Measurements from ENCODE around the gene HILPDA.
"Not testable (repeated sequence)": the region's sequence is repeated elsewhere in the genome, so short reads cannot be mapped to it uniquely, and the experiment has no call there.

HILPDA gene

DNA sequence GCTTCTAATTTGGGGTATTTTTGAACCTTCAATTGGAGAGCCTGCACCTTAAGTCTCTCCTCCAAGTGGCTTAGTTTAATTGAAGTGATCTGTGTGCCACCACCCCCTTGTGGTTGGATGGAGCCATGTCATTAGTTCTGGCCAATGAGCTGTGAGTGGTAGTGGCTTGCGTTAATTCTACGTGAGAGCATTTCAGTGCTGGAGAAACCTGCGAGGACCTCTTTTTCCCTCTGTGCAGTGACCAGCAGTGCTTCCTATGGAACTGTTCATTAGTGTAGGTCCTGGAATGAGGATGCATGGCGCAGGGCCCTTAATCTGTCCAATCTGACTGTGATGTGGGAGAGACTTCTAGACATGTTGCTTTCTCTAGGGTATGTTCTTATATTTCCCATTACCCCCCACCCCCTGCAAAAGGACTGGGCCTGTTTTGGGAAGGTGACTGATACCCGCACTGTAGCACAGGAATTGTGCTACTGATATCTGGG is 3.8 kb downstream of the HILPDA start:
- Histone ChIP-seq H2AFZ (no peak overlapping the region), H3K4me2 (ENCODE audit: low read length) (no peak overlapping the region), H3K79me2 (no peaks in the 10 kb centered on the region), H3K9ac (no peak overlapping the region), H3K9me3 (ENCODE audit: control insufficient read depth, low read length) (no peaks in the 10 kb centered on the region), H3K4me3 (ENCODE audit: low read depth, low read length) (no peak overlapping the region), H3K27ac (no peak overlapping the region), H3K27me3 (ENCODE audit: control insufficient read depth, insufficient read depth, low read length) (no peaks in the 10 kb centered on the region), H3K36me3 (ENCODE audit: control insufficient read depth, insufficient read depth, low read length) (no peaks in the 10 kb centered on the region), H3K4me1 (peaks cover 4% of the 10 kb centered on the region)
- TF ChIP-seq, protein P1, sequence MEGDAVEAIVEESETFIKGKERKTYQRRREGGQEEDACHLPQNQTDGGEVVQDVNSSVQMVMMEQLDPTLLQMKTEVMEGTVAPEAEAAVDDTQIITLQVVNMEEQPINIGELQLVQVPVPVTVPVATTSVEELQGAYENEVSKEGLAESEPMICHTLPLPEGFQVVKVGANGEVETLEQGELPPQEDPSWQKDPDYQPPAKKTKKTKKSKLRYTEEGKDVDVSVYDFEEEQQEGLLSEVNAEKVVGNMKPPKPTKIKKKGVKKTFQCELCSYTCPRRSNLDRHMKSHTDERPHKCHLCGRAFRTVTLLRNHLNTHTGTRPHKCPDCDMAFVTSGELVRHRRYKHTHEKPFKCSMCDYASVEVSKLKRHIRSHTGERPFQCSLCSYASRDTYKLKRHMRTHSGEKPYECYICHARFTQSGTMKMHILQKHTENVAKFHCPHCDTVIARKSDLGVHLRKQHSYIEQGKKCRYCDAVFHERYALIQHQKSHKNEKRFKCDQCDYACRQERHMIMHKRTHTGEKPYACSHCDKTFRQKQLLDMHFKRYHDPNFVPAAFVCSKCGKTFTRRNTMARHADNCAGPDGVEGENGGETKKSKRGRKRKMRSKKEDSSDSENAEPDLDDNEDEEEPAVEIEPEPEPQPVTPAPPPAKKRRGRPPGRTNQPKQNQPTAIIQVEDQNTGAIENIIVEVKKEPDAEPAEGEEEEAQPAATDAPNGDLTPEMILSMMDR (IDR thresholded peaks at IDR 0.05): peak; percentile 88

DNA sequence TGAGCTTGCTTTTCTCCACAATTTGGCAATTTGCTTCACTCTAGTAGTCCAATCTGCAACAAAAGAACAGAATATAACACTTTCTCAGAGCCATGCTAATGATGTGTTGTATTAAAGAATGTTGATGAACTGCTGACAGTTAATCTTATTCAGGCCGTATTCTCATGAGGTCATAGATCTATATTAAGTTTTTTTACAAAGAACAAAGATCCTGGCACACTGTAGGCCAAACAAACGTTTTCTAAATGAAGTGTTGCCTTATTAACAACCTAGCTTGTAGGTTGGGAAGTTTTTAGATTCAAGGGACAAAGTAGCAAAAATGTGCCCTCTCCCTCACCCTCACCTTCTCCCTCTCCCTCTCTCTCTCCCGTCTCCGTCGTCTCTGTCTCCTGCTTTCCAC is 6.8 kb downstream of the HILPDA start:
- Histone ChIP-seq H3K27me3 (ENCODE audit: control insufficient read depth, insufficient read depth, low read length) (no peaks in the 10 kb centered on the region), H3K9ac (no peak overlapping the region), H3K4me3 (ENCODE audit: low read depth, low read length) (no peak overlapping the region), H3K36me3 (ENCODE audit: control insufficient read depth, insufficient read depth, low read length) (no peaks in the 10 kb centered on the region), H3K4me1 (no peaks in the 10 kb centered on the region), H3K9me3 (ENCODE audit: control insufficient read depth, low read length) (no peaks in the 10 kb centered on the region), H3K79me2 (no peaks in the 10 kb centered on the region), H2AFZ (no peak overlapping the region), H3K27ac (no peak overlapping the region), H3K4me2 (ENCODE audit: low read length) (no peak overlapping the region)
- TF ChIP-seq, protein P1 (IDR thresholded peaks at IDR 0.05): no peak

DNA sequence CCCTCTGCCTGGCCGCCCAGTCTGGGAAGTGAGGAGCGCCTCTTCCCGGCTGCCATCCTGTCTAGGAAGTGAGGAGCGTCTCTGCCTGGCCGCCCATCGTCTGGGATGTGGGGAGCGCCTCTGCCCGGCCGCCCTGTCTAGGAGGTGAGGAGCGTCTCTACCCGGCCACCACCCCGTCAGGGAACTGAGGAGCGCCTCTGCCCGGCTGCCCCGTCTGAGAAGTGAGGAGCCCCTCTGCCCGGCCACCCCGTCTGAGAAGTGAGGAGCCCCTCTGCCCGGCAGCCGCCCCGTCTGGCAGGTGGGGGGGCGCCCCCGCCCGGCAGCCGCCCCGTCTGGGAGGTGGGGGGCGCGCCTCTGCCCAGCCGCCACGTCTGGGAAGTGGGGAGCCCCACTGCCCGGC is 7.7 kb downstream of the HILPDA start:
- H3K9ac ChIP-seq; H3K36me3 ChIP-seq (ENCODE audit: control insufficient read depth, insufficient read depth, low read length); H3K27me3 ChIP-seq (ENCODE audit: control insufficient read depth, insufficient read depth, low read length); H3K4me2 ChIP-seq (ENCODE audit: low read length); H3K79me2 ChIP-seq; H3K4me1 ChIP-seq; H3K4me3 ChIP-seq (ENCODE audit: low read depth, low read length); H3K27ac ChIP-seq; H3K9me3 ChIP-seq (ENCODE audit: control insufficient read depth, low read length); H2AFZ ChIP-seq: not testable (repeated sequence)

DNA sequence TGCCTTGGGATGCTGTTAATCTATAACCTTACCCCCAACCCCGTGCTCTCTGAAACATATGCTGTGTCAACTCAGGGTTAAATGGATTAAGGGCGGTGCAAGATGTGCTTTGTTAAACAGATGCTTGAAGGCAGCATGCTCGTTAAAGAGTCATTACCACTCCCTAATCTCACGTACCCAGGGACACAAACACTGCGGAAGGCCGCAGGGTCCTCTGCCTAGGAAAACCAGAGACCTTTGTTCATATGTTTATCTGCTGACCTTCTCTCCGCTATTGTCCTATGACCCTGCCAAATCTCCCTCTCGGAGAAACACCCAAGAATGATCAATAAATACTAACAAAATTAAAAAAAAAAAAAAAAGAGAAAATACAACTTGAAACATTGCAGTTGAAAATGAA is 8.3 kb downstream of the HILPDA start:
- not testable (repeated sequence) for H3K9ac ChIP-seq; H3K4me1 ChIP-seq; H3K4me3 ChIP-seq (ENCODE audit: low read depth, low read length); H2AFZ ChIP-seq; H3K79me2 ChIP-seq; H3K27me3 ChIP-seq (ENCODE audit: control insufficient read depth, insufficient read depth, low read length); H3K36me3 ChIP-seq (ENCODE audit: control insufficient read depth, insufficient read depth, low read length); H3K9me3 ChIP-seq (ENCODE audit: control insufficient read depth, low read length); H3K27ac ChIP-seq; H3K4me2 ChIP-seq (ENCODE audit: low read length)

DNA sequence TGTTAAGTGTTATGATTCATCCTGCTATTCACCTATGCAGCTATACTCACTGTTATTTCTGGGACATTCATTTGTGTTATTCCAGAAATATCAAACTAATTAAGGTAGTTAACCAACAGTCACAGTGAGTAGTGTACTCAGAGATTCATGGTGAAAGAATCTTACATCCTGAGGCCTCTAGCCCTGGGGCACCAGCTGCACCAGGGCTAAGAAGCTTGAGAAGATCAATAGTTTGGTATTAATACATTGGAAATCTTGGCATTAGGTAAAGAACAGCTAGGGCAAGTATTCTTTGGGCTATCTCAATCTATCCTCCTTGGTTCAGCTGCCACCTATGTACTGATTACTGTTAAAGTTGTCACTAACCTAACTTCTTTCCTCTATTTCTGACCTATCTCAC is 11.2 kb downstream of the HILPDA start:
- not testable (repeated sequence) for H3K27me3 ChIP-seq (ENCODE audit: control insufficient read depth, insufficient read depth, low read length); H3K27ac ChIP-seq; H3K4me2 ChIP-seq (ENCODE audit: low read length); H3K9me3 ChIP-seq (ENCODE audit: control insufficient read depth, low read length); H3K79me2 ChIP-seq; H3K4me1 ChIP-seq; H3K36me3 ChIP-seq (ENCODE audit: control insufficient read depth, insufficient read depth, low read length); H3K9ac ChIP-seq; H2AFZ ChIP-seq; H3K4me3 ChIP-seq (ENCODE audit: low read depth, low read length)

DNA sequence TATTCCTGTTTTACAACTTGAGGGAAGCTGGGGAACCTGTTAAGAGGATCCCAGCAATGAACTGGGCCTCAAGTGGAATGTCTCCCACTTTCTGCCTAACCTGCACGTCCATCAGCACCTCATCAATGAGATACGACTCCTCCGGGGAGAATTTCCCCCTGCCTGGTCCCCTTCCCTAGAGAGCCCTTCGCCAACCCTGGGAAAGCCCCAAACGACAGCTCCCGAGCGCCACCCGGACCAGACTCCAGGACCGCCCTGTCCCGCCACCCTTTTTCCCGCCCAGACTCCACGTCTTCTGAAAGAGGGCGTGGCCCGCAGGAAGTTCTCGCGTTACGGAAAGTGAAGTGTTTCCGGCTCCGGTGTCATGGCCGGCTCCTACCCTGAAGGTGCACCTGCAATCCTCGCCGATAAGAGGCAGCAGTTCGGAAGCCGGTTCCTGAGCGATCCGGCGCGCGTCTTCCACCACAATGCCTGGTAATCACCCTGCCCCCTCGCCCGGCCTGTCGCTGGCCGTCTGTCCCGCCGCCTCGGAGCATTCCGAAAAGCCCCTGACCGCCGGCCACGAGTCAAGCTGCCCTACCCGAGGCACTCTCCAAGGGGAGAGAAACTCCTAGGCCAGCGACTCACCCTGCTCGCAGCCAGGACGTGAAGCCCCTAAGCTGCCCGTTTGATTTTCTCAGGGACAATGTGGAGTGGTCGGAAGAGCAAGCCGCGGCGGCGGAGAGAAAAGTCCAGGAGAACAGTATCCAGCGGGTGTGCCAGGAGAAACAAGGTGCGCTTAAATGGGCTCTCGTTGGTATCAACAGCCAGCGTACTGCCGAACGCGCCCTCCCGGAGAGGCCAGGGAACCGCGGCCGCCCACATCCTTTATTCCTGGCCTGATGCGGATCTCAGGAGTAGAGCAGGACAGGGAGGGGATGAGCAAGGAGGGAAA is 21.0 kb downstream of the HILPDA start, which contains the start of gene METTL2B:
Gene METTL2B, plus strand, starts transcription at position 347 of the 934 bp plus-strand sequence. Its CDS starts 18 bp downstream, at position 365.
- not testable (repeated sequence) for H3K27me3 ChIP-seq (ENCODE audit: control insufficient read depth, insufficient read depth, low read length); H3K4me1 ChIP-seq; H3K79me2 ChIP-seq; H3K36me3 ChIP-seq (ENCODE audit: control insufficient read depth, insufficient read depth, low read length); H3K9me3 ChIP-seq (ENCODE audit: control insufficient read depth, low read length)
- H3K9ac ChIP-seq: peak within 1 kb of the TSS; percentile 87
- H3K4me3 ChIP-seq (ENCODE audit: low read depth, low read length): peak within 1 kb of the TSS; percentile 76
- TF ChIP-seq, protein P1 (IDR thresholded peaks at IDR 0.05): peak; percentile 47
- H2AFZ ChIP-seq: peak within 1 kb of the TSS; percentile 97
- peak within 1 kb of the TSS; percentile 63 for H3K4me2 ChIP-seq (ENCODE audit: low read length)
- H3K27ac ChIP-seq: peak within 1 kb of the TSS; percentile 87

DNA sequence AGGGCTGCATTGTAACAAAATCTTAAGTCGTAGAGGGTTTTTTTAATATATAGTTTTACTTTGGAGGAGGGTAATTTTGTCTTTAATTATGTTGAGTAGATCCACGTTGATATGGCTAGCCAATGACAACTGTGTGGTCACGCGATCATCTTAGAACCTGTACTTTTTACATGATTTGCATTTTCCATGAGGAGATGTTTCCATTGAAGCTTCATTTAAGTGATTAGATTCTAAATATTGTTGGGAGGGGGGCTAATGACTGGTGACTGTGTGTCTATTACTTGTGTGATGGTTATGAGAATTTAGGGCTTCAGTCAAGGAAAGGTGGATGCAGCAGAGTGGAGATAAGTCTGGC is 21.6 kb downstream of the HILPDA start:
- H3K4me3 ChIP-seq (ENCODE audit: low read depth, low read length): peak overlapping the region; percentile 76
- not testable (repeated sequence) for H3K79me2 ChIP-seq; H3K4me1 ChIP-seq; H3K36me3 ChIP-seq (ENCODE audit: control insufficient read depth, insufficient read depth, low read length); H3K27me3 ChIP-seq (ENCODE audit: control insufficient read depth, insufficient read depth, low read length); H3K9ac ChIP-seq; H3K9me3 ChIP-seq (ENCODE audit: control insufficient read depth, low read length)
- H3K4me2 ChIP-seq (ENCODE audit: low read length): peak overlapping the region; percentile 63
- peak overlapping the region; percentile 87 for H3K27ac ChIP-seq
- H2AFZ ChIP-seq: peak overlapping the region; percentile 97

DNA sequence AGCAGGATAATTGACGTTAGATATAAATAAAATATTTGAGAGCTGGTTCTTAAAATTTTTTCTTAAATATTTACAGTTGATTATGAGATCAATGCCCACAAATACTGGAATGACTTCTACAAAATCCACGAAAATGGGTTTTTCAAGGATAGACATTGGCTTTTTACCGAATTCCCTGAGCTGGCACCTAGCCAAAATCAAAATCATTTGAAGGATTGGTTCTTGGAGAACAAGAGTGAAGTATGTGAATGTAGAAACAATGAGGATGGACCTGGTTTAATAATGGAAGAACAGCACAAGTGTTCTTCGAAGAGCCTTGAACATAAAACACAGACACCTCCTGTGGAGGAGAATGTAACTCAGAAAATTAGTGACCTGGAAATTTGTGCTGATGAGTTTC is 23.4 kb downstream of the HILPDA start:
- H2AFZ ChIP-seq; H3K4me2 ChIP-seq (ENCODE audit: low read length); H3K9ac ChIP-seq; H3K9me3 ChIP-seq (ENCODE audit: control insufficient read depth, low read length); H3K79me2 ChIP-seq; H3K4me1 ChIP-seq; H3K27me3 ChIP-seq (ENCODE audit: control insufficient read depth, insufficient read depth, low read length); H3K27ac ChIP-seq; H3K4me3 ChIP-seq (ENCODE audit: low read depth, low read length); H3K36me3 ChIP-seq (ENCODE audit: control insufficient read depth, insufficient read depth, low read length): not testable (repeated sequence)

Measured in parathyroid adenoma (tissue), 2 donors.